Neural cell (in vitro differentiated cells): Measurements from ENCODE around the gene TRIM8.

ENCODE experiments used
- EZH2 ChIP-seq: fragments of 200-600, 300-800 bp; shearing (Covaris generic), sonication (generic); IDR thresholded peaks from 2 replicates; pipeline ENCODE4 v1.6.1; 2014; ENCODE audit warnings: antibody characterized with exemption, low read length, borderline replicate concordance, mild to moderate bottlenecking; ENCODE audit not compliant: insufficient read depth, poor library complexity, severe bottlenecking
- MXI1 ChIP-seq: fragments of 450-650 bp; conservative IDR thresholded peaks from 2 replicates; pipeline ENCODE4 v1.6.1; 2014; ENCODE audit warnings: antibody characterized with exemption, mild to moderate bottlenecking; ENCODE audit not compliant: poor library complexity, severe bottlenecking
- POLR2AphosphoS5 ChIP-seq: IDR thresholded peaks from 2 replicates; pipeline ENCODE4 v1.6.1; 2012
- REST ChIP-seq: IDR thresholded peaks from 2 replicates; pipeline ENCODE4 v1.6.1; 2012; ENCODE audit warnings: borderline replicate concordance
- TF ChIP-seq, protein P1 (sequence below): fragments of 450-650 bp; IDR thresholded peaks from 2 replicates; pipeline ENCODE4 v1.5.1; 2014; ENCODE audit warnings: antibody characterized with exemption, mild to moderate bottlenecking, moderate library complexity; ENCODE audit not compliant: poor library complexity, severe bottlenecking

GRCh38 chr10:102675666-102676533 is 31.6 kb downstream of the TRIM8 start:
- TF ChIP-seq EZH2 (no peak), POLR2AphosphoS5 (peak; percentile 17), MXI1 (no peak), REST (no peak)
- TF ChIP-seq, protein P1, sequence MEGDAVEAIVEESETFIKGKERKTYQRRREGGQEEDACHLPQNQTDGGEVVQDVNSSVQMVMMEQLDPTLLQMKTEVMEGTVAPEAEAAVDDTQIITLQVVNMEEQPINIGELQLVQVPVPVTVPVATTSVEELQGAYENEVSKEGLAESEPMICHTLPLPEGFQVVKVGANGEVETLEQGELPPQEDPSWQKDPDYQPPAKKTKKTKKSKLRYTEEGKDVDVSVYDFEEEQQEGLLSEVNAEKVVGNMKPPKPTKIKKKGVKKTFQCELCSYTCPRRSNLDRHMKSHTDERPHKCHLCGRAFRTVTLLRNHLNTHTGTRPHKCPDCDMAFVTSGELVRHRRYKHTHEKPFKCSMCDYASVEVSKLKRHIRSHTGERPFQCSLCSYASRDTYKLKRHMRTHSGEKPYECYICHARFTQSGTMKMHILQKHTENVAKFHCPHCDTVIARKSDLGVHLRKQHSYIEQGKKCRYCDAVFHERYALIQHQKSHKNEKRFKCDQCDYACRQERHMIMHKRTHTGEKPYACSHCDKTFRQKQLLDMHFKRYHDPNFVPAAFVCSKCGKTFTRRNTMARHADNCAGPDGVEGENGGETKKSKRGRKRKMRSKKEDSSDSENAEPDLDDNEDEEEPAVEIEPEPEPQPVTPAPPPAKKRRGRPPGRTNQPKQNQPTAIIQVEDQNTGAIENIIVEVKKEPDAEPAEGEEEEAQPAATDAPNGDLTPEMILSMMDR, result no peak
